ENCODE results near the gene SSX4.
"Not testable (repeated sequence)": the region's sequence is repeated elsewhere in the genome, so short reads cannot be mapped to it uniquely, and the experiment has no call there.

The SSX4 gene, protein sequence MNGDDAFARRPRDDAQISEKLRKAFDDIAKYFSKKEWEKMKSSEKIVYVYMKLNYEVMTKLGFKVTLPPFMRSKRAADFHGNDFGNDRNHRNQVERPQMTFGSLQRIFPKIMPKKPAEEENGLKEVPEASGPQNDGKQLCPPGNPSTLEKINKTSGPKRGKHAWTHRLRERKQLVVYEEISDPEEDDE

DNA sequence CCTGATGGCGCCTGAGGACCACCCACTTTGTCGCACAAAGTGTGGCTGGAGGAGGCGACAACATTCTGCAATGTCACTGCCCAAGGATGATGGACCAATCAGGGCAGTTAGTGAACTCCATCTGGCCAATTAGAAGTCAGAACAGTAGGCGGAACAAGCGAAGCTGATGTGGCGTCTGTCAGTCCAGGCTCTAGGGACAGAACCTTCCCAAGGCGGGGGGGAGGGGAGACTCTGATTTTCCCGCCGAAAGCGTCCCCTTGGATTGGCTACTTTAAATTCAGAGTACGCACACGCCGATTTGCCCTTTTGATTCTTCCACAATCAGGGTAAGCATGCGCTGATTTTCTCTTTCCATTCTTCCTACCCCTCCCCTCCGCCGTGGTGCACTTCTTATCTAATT is at the start of gene SSX4:
TSS of gene SSX4 (plus strand) at position 301 of the 400 bp plus-strand sequence. CDS start 515 bp downstream, outside the sequence.
- not testable (repeated sequence) for DNase-seq (ENCODE audit: low read depth)

GRCh38 chrX:48346059-48346458 is 37.3 kb upstream of the SSX4 start:
- not testable (repeated sequence) for DNase-seq (ENCODE audit: low read depth)

- not testable (repeated sequence) for DNase-seq (ENCODE audit: low read depth)
Measured at GRCh38 chrX:48356315-48357094, 26.8 kb upstream of the SSX4 start, which contains the start of gene SSX3. Gene SSX3, minus strand, starts transcription at chrX:48356703. Its CDS starts 1,454 bp downstream, at chrX:48355249.

DNA sequence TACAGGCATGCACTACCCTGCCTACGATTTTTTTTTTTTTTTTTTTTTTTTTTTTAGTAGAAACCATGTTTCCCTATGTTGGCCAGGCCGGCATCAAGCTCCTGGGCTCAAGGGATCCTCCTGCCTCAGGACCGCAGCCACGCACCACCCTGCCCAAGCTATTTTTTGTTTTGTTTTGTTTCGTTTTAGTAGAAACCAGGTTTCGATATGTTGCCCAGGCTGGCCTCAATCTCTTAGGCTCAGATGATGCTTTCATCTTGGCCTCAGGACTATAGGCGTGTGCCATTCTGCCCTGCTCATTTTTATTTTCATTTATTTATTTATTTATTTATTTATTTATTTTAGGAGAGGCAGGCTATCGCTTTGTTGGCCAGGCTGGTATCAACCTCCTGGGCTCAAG is 25.7 kb upstream of the SSX4 start:
- DNase-seq (ENCODE audit: low read depth), result no peak

- not testable (repeated sequence) for DNase-seq (ENCODE audit: low read depth)
Measured at GRCh38 chrX:48359281-48359680, 24.1 kb upstream of the SSX4 start.

DNA sequence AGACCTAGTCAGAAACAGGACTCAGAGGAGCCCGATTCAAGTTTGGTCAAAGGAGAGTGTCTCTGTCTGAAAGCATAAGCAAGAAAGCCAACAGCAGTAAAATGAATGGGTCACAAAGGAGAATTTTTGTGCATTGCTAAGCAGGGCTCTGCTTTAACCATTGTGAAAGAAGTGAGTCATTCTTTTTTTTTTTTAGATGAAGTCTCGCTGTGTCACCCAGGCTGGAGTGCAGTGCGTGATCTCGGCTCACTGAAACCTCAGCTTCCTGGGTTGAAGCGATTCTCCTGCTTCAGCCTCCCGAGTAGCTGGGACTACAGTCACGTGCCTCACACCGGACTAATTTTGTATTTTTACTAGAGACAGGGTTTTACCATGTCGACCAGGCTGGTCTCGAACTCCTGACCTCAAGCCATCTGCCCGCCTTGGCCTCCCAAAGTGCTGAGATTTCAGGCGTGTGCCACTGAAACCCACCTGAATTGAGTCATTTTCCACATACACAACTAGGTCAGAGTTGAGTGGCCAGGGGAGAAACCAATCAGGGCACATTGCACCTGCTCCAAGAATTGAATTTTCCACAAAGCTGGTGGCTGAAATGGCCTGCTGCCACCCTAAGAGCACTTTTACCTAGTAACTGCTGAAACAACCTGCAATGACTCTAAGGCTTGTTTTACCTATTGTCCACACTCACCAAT is 15.5 kb upstream of the SSX4 start:
- not testable (repeated sequence) for DNase-seq (ENCODE audit: low read depth)

- DNase-seq (ENCODE audit: low read depth), result not testable (repeated sequence)
Measured at GRCh38 chrX:48370408-48370807, 12.9 kb upstream of the SSX4 start.

DNA sequence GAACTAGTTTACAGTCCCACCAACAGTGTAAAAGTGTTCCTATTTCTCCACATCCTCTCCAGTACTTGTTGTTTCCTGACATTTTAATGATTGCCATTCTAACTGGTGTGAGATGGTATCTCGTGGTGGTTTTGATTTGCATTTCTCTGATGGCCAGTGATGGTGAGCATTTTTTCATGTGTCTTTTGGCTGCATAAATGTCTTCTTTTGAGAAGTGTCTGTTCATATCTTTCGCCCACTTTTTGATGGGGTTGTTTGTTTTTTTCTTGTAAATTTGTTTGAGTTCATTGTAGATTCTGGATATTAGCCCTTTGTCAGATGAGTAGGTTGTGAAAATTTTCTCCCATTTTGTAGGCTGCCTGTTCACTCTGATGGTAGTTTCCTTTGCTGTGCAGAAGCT is 13.6 kb downstream of the SSX4 start:
- not testable (repeated sequence) for DNase-seq (ENCODE audit: low read depth)

DNA sequence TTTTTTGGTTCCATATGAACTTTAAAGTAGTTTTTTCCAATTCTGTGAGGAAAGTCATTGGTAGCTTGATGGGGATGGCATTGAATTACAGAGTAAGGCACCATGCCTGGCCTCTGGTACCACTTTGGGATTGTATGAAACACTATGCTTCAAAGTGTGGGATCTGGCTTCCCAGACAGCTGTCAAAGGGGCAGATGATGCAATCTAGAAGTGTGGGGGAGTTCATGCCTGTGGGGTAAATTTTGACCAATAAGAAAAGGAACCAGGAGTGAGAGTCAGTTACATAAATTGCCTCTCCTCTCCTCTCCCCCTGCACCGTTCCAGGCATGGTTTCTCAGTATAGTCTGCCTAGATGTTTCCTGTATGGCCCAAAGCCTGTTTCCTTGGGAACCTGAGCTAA is 14.5 kb downstream of the SSX4 start:
- DNase-seq (ENCODE audit: low read depth), result not testable (repeated sequence)

GRCh38 chrX:48411860-48412259 is 28.5 kb downstream of the SSX4 start, which contains the start of gene SSX4B:
Gene SSX4B, minus strand, starts transcription at chrX:48411960. Its CDS starts 588 bp downstream, at chrX:48411372.
- DNase-seq (ENCODE audit: low read depth), result not testable (repeated sequence)

DNA sequence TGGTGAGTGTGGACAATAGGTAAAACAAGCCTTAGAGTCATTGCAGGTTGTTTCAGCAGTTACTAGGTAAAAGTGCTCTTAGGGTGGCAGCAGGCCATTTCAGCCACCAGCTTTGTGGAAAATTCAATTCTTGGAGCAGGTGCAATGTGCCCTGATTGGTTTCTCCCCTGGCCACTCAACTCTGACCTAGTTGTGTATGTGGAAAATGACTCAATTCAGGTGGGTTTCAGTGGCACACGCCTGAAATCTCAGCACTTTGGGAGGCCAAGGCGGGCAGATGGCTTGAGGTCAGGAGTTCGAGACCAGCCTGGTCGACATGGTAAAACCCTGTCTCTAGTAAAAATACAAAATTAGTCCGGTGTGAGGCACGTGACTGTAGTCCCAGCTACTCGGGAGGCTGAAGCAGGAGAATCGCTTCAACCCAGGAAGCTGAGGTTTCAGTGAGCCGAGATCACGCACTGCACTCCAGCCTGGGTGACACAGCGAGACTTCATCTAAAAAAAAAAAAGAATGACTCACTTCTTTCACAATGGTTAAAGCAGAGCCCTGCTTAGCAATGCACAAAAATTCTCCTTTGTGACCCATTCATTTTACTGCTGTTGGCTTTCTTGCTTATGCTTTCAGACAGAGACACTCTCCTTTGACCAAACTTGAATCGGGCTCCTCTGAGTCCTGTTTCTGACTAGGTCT is 43.8 kb downstream of the SSX4 start:
- DNase-seq (ENCODE audit: low read depth), result not testable (repeated sequence)

- not testable (repeated sequence) for DNase-seq (ENCODE audit: low read depth)
Measured at GRCh38 chrX:48429606-48430005, 46.3 kb downstream of the SSX4 start.

DNA sequence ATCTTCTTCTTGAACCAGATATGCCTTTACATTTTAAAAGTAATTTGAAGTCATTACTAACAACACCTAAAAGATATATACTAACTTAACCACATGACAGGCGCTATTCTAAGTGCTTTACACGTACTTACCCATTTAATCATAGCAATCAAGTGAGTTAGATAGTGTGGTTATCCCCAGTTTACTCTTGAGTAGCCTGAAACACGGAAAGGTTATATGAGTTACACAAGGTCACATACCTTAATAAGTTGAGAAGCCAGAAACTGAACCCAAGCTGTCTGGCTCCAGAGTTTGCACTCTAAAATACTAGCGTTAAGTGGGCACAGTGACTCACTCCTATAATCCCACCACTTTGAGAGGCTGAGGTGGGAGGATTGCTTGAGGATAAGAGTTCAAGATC is 46.8 kb downstream of the SSX4 start:
- DNase-seq (ENCODE audit: low read depth), result not testable (repeated sequence)

DNA sequence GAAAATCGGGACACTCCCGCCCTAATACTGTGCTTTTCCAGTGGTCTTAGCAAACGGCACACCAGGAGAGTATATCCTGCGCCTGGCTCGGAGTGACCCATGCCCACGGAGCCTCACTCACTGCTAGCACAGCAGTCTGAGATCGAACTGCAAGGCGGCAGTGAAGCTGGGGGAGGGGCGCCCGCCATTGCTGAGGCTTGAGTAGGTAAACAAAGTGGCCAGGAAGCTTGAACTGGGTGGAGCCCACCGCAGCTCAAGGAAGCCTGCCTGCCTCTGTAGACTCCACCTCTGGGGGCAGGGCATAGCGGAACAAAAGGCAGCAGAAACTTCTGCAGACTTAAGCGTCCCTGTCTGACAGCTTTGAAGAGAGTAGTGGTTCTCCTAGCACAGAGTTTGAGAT is 50.4 kb downstream of the SSX4 start:
- DNase-seq (ENCODE audit: low read depth), result not testable (repeated sequence)

Data from HS-27A (cell line).